Stimulated activated CD4-positive, alpha-beta T cell treated with anti-CD3 and anti-CD28 coated beads, Interleukin-1b, Interleukin-23, amount 100 ng/mL, for 1 hour (primary cell): ENCODE data around the gene AIRE.

Experiments used
- DNase-seq, 2 donors: peaks; one replicate each; pipeline ENCODE4 v3.0.0-alpha.2; 2020; ENCODE audit warnings: low read depth in 2 of 2

Gene AIRE

DNA sequence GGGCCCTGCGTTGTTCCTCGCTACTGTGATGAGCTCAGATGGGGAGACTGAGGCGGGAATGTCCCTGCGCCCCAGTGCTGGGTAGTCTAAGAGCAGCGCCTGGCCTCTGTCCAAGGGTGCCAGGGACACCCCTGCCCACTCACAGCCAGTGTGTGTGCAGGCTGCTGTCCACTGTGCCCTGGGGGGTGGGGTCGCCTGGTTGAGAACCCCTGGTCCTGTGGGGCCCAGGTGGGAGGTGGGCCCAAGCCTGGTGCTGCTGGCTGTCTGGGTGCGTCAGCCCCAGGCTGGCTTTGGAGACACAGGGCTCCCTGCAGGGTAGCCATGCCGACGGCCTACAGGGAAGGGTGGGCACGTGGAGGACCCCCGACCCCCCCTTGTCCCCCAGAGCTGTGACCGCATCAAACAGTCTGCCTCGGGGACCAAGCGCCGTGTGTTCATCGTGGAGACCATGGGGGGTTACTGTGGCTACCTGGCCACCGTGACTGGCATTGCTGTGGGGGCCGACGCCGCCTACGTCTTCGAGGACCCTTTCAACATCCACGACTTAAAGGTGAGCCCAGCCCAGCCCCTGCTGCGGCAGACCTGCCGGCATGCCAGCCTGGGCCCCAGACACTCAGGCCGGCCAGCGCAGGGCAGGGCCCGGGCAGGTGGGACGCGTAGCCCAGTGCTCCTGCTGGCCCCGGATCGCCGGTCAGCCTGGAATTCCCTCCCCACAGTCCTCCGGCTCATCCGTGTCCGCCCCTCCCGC lies 38.6 kb downstream of the AIRE start:
- DNase-seq: no peak

DNA sequence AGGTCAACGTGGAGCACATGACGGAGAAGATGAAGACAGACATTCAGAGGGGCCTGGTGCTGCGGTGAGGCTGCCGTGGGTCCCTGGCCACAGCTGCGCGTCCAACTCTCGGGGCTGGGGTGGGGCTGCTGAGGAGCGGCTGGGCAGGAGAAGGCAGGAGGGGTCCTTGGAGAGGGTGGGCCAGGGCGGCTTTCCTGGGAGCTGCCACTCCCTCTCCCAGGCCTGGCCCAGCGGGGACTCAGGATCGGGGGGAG lies 39.1 kb downstream of the AIRE start:
- no peak for DNase-seq

DNA sequence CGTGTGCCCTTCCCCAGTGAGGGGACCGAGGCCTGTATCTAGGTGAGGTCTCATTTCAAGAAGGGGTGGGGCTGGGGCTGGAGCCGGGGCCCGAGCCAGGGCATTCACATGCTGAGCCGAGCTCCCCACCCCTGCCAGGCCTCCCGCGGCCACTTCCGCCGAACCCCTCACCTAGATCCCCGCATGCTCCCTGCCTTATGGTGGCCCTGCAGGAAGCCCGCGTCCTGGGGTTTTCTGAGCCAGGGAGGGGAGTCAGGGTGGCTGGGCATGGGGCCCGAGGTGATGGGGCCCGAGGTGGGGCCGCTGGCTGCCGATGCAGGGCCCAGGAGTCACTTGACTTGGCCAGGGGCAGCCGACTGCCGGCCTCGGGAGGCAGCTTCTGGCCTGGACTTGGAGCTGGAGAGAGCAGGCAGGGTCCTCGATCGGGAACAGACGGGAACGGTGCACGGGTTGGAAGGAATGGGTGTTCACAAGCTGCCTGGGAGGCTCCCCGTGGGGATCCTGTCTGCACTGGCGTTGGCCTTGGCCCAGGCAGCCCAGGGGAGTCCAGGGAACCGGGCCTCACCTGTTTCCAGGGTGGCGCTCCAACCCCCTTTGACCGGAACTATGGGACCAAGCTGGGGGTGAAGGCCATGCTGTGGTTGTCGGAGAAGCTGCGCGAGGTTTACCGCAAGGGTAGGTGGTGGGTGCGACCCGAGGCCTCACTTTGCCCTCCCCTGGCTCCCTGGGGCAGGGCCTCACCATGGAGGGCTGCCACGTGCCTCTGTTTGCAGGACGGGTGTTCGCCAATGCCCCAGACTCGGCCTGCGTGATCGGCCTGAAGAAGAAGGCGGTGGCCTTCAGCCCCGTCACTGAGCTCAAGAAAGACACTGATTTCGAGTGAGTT lies 40.0 kb downstream of the AIRE start:
- no peak for DNase-seq

DNA sequence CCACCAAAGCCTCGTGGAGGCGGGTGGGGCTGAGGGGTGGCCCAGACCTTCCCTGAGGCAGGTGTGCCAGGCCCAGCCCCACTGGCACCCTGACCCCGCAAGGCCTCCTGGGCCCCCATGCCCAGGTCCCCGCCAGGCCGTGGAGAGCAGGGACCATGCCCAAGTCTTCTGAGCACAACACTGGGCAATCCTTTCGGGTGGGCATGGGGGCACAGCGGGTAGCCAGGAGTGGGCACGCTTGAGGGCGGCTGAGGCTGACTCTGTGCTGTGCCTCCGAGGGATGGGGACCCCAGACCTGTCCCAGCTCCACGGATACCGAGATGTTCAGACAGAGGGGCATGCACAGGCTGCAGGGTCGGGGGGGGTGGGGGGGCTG lies 40.6 kb downstream of the AIRE start:
- no peak for DNase-seq

DNA sequence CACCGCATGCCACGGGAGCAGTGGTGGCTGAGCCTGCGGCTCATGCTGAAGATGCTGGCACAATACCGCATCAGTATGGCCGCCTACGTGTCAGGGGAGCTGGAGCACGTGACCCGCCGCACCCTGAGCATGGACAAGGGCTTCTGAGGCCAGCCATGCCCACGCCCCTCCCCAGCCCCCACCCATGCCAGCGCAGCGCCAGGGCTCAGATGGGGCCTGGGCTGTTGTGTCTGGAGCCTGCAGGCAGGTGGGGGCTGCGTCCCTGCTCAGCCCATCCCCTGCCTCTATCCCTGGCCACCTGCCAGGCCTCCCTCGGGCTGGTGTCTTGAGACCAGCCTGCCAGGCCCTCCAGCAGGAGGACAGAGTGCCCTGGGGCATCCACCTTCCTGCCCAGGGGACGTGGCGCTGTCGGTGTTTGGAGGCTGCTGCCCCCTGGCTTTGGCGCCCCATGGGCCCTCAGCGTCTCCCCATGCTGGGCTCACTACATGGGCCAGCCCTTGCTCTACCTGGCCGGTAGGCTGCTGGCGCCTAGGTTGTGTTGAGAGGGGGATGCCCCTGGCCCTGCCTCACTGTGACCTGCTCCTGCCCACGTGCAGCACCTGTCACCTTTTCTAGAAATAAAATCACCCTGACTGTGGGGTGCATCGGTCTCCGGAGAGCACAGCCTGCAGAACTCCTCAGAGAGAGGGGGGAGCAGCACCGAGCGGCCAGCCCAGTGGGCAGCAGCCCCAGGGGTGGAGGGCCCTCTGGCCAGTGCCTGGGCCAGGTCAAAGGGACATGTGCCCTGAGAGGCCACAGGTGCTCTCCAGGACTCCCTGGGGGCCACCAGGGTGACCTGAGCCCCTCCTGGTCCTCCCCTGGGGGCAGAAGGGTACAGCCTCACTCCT lies 41.3 kb downstream of the AIRE start:
- no peak for DNase-seq

DNA sequence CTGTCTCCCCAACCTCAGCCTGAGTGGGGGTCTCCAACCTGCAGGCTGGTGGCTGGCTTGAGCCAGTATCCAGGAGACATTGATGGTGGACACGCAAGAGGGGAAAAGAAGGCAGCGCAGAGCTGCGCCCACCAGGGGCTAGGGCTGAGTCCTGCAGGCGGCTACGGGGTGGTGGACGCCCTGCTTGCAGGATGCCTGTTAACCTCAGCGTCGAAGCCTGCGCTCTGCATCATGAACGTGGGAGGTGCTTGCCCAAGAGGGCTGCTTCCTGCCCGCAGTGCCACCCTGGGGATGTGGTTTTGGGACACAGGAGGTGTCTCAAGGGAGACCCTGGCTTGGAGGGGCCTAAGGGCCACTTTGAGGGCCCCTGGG lies 41.9 kb downstream of the AIRE start:
- no peak for DNase-seq

DNA sequence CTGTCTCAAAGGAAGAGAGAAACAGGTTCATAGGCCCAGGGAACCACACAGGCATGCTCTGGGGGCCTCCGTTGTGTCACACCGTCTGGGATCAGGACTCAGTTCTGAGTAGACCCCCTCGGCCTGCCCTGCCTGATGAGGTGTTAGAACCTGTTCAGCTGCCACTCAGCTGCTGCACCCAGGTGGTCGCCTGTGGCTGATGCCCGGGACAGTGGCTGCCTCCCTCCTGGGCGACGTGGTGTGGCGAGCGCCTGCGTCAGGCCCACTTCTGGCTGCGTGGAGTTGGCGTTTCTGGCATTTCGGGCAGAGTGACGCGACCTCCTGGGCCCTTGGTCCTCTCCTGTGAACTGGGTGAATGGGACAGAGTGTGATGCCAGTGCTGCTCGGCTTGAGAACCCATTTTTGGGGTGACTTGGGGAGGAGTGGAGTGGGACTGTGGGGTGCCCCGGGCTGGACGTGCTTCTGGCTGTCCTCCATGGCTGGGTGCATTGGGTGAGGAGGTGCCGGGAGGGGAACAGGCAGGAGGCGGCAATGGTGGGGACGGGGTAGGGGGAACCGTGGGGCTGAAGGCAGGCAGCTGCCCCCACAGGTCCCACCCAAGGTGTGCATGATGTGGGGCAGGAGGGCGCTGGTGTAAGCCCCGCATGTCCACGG lies 42.7 kb downstream of the AIRE start:
- DNase-seq: no peak

DNA sequence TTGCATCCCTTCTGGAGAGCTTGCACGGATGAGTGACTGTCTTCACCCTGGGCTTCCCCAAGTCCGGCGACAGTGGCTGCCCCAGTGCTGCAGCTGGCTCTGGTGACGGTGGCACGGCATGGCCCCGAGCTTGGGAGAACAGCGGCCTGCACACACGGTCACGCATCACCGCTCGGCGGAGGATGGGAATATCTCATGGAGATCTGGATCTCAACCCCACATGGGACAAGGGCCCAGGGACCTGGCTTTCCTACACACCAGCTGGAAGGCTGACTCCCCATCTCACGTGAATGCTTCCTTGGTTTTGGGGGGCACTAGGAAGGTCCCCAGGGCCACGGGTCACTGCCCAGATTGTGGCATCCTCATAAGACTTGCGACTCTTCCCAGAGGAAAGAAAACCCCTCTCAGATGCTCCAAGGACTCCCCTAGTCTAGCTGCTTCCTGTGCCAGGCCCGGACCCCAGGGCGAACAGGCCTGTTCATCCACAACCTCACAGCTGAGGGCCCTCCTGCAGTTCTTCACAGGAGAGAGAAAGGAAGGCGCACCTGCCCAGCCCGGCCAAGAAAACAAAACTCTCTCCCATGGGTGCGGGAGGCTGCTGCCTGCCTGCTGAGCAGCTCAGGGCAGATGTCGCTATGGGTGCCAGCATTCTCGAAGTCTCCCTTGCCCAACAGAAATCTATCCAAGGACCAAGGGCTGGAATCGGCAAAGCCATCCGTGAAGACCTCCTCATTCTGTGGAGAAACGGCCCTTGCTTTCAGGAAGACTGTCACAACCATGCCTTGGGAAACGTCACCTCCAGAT lies 43.6 kb downstream of the AIRE start:
- no peak for DNase-seq

DNA sequence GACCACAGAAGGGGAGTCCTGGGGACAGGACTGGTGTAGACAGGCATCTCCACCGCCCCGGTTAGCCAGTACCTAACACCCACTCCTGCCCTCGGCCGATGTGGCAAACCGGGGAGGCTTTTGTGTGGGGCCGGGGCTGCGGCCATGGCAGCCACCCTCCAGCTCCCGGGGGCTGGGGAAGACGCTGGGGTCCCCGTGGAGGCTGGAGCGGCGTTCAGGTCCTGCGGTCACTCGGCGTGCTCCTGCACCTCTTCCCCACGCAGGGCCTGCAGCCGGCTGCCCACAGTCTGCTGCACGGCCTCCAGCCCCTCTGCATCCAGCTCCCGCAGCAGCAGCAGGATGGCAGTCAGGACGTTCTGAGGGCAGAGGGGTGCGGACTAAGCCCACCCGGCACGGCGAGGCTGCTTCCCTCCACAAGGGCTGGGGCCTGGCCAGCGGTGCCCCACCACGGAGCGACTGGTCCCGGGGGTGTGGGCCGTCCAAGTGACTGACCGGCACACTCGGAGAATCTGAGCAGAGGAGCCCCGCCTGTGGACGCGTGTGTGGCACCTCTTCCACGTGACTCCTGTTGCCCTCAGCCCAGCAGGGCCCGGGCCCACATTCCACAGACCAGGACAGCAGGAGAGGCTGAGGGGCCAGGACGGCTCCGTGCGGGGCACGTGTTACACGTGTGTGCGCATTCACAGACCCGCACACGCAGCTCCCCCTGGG lies 44.5 kb downstream of the AIRE start:
- DNase-seq: no peak

DNA sequence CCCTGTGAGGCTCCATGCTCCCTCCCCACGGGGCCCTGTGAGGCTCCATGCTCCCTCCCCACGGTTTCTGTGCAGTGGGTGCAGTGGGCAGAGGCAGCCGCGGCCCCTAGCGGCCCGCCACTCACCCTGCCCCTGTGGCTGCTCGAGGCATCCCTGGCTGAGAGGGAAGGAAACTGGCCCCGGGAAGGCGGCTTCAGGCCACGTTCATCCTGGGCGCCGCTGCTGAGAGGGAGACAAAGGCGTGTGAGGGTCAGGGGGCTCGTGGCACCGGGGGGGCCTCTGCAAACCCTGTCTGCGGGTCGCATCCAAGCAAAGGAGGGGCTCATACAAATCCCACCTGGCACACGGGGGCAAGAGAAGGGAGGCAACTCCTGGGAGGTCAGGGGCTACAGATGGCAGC lies 45.0 kb downstream of the AIRE start:
- DNase-seq: no peak

DNA sequence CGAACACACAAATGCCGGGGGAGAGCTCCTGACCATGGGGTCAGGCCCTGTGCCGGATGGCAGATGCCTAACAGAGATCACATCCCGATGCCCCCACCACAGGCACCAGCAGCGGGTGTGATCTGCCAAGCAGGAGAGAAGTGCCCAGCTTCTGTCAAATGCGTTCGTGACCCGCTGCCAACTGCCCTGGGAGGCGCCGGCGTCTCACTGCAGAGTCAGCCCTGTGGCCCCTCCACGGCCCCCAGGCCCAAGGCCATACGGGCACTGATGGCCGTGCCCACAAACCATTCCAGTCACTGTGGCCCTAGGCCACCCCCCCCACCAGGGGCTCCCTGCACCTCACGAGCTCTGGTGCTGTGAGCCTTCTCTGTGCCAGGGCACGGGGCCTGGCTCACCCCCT lies 45.5 kb downstream of the AIRE start:
- DNase-seq: no peak

DNA sequence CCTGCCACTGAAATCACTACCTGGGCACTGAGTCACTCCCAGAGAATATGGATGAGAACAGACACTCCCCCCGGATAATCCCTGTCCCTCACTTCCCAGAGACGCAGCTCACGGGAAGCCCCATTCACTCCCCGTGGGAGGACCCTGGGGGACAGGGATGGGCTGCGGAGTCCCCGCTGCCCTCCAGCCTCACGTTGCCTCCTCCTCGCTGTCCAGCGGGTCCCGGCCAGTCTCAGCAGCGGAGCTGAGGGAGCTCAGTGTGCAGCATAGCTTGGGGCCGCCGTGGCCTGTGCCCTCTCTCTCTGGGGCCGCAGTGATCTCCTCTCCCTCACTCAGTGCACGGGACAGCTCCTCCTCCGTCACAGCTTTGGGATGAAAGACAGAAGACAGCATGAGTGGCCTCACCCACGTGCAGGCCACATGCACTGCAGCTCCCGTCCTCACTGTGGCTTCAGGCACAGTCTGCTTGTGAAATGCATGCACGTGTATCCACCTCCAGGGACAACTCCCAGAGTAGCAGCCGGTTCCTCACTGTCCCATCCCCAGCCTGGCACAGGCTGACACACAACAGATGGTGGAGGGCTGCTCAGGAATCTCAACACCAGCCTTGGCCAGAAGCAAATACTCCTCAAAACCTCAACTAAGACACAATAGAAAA lies 46.1 kb downstream of the AIRE start:
- no peak for DNase-seq

DNA sequence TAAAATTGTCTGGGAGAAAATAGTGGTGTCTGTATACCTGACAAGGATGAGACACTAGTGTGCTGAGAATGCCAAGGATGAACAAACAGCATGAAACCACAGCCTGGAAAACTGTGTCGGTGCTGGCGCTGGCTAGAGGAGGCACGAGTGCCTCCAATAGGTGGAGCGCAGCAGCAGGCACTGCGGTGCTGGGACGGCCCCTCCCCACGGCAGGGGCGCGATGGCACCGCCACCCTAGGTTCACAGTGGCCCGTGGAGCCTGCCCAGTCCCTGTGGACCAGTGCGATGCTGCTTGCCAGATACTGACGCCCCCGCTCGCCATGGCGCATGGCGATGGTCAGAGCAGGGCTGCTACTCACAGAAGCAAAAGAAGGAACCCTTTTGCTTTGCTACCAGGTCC lies 46.7 kb downstream of the AIRE start:
- DNase-seq: no peak

DNA sequence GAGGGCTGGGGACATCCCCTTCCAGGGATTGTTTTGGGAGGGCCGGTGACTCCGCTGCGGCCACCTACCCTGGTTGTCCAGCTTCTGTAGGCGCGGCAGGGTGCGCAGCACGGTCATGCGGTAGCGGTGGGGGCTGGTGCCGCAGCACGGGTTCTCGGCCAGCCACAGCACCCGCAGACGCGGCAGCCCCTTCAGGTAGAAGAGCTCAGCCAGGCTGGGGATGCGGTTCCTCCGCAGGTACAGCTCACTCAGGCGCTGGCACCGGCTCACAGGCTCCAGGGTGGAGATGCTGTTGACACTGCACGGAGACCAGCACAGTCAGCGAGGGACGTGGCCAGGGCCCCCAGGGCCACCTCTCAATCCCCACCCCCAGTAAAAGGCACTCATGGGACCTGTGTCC lies 47.3 kb downstream of the AIRE start:
- DNase-seq: no peak

DNA sequence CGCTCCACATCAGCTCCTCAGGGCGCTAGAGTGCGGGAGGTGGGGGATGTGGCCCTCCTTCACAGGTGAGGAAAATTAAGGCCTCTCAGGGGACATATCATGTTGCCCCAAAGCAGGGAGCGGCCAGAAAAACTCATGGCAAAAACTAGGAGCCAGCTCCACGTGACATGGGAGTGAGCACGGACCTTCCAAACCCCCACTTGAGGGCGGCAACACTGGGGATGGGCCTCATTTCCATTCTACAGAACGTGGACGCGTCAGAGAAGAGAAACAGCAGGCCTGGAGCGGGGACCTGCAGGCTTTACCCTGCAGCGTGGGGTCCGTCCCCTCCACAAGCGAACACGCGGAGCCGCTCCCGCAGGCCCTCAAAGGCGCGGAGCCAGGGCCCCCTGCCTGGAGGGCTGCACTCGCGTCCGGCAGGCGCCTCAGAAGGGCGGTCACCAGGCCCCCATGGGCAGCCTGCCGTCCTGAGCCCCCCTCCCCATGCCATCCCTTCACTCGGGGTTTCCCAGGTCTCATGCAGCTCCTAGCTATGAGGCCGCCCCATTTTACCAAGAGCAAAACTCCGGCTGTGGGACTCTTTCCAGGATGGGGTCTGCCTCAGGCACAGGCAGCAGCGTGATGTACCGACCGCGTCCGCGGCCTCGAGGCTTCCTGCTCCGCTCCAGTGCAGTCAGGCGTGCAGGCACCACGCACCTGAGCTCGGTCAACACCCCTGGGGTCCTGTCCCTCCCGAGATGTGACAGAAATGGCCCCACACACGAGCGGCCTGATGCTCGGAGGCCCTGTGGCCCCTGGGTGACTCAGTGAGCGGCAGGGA lies 48.0 kb downstream of the AIRE start:
- DNase-seq: no peak

DNA sequence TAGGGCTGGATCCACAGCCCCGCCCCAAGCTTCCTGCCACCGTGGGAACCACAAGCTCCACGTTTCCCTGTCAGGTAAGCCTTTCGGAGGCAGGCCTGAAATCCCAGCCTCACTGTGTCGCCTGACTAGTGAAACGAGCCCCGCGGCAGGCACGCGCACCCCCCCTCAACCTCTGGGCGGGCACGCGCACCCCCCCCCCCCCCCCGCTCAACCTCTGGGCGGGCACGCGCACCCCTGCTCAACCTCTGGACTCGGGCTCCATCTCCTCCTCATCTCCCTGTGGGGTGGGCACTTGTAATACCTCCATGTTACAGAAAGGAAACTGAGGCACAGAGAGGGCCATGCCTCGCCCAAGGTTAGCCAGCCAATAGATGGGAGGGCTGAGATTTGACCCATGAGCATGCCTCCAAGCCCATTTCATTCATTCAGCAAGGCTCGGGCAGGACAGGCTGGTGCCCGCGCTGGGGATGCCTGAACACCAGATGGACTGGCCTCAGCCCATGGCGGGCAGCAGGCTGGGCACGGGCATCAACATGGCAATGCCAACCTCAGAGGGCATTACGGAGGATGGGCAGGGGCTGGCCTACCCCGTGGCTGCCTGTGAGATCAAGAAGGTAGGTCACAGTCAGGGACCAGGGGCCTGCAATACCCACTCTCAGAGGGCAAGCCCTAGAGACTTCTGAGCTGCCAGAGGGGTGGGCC lies 48.8 kb downstream of the AIRE start:
- DNase-seq: no peak

DNA sequence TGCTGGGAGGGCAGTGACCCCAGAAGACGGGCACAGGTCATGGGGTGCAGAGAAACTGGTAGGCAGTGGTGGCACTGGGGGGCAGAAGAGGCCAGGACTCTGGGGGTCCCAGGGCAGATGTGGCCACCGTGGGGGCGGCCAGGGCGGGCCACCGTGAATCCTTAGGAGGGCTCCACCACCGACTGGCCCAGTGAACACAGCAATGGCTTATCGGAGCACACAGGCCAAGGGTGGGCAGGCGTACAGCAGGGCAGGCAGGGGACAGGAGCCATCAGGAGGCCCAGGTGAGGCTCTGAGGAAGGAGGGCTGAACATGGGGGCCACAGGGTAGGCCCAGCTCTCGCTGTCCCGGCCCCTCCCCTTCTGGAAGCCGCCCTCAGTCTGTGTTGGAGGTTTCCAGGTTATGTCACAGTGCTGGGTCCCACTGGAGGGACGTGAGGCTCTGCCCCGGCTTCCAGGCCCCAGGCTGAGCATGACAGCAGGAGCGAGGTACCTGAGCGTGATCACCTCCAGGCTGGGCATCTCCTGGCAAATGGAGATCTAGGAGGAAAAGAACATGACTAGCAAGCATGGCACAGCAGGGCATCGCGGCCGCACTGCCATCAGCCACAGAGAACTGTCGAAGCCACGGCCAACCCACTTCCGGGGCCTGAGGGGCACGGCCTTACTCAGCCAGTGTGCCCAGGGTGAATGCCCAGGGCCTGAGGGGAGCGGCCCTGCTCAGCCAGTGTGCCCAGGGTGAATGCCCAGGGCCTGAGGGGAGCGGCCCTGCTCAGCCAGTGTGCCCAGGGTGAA lies 49.8 kb downstream of the AIRE start:
- no peak for DNase-seq

DNA sequence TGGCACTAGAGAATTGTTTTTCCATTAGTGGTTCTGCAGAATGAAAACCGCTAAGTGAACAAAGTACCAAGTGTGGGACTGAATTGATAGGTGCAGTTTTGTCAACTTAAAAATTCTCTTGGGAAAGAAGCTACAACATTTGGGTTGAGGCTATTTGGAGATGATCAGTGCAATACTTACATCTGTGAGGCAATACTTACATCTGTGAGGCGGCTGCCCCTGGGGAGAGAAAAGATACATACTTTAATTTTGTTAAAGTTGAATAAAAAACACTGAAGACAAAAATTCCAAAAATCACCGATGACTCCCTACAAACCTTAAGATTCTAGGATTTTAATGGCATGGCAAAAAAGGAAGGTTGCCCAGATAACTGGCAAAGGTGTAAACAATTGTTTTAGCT lies 51.8 kb downstream of the AIRE start:
- no peak for DNase-seq
